K562 (cell line): Measurements from ENCODE around the gene JAKMIP1. TPM values are rescaled to one million over a fixed set of nuclear protein-coding genes. Genes with fewer than 3 reads are reported as not detected.
A peak's percentile ranks its signal among the peaks of the same experiment; 100 is the strongest.

ENCODE experiments used
- ATAC-seq: fragments of 200-7000 bp; cut with Tn5 transposase; 3 replicates; pipeline ENCODE4 v1.9.1; 2020; ENCODE audit warnings: moderate library complexity
- BruUV-seq: library from RNA; stranded (reverse); fragments of 400-500 nt; replicated peaks from 2 replicates; lab custom pipeline; 2021; lab: Mats Ljungman, UMichigan
- CTCF ChIA-PET: fragments of 300-600 bp; formaldehyde crosslinking; extraction: SDS; loops from one replicate; lab custom pipeline; 2021; ENCODE audit warnings: low intra/inter-chr PET ratio; lab: Yijun Ruan, JAX
- POLR2A ChIA-PET: fragments of 300-600, 350-650 bp; sonication (Branson Sonifier 250); formaldehyde crosslinking; extraction: SDS; loops from one replicate; lab custom pipeline; 2021; ENCODE audit warnings: antibody characterized with exemption, inconsistent platforms; lab: Yijun Ruan, JAX
- DNase-seq, 4 experiments: peaks; one replicate each; pipeline versions ENCODE4 v3.0.0 to v3.0.0-alpha.2; 2011 to 2018; ENCODE audit warnings: low spot score in 3 of 4, mixed read lengths in 3 of 4; ENCODE audit errors: extremely low read depth in 1 of 4
- FAIRE-seq: peaks from 2 replicates; lab custom pipeline; 2011; peaks lifted over from hg19 to GRCh38; lab: Jason Lieb, UNC
- H2AFZ ChIP-seq: 2 replicates; pipeline ENCODE4 v1.6.0; 2011; ENCODE audit warnings: low read depth, low read length, control low read depth, inconsistent platforms
- H3K27ac ChIP-seq: fragments of 200-600 bp; 3 replicates; pipeline ENCODE4 v1.8.0; 2011; ENCODE audit warnings: low read depth, mild to moderate bottlenecking, control low read depth, inconsistent platforms, low read length, moderate library complexity, mixed read lengths; ENCODE audit errors: extremely low read depth
- H3K27me3 ChIP-seq, 2 experiments: fragments of 300-600 bp in 1 of 2; 2 replicates in 1 of 2; 3 replicates in 1 of 2; pipeline versions ENCODE4 v1.6.0 to v1.8.0; 2011; ENCODE audit warnings: inconsistent platforms in 2 of 2, low read length in 2 of 2, mild to moderate bottlenecking in 1 of 2, mixed read lengths in 1 of 2, moderate library complexity in 1 of 2; ENCODE audit not compliant: control insufficient read depth in 2 of 2, insufficient read depth in 2 of 2
- H3K36me3 ChIP-seq: fragments of 300-600 bp; 3 replicates; pipeline ENCODE4 v1.8.0; 2011; ENCODE audit warnings: mild to moderate bottlenecking, low read length, inconsistent platforms; ENCODE audit not compliant: control insufficient read depth, insufficient read depth
- H3K4me1 ChIP-seq, 2 experiments: fragments of 200-600 bp in 1 of 2; replicated peaks in 1 of 2; 2 replicates in 1 of 2; 3 replicates in 1 of 2; pipeline versions ENCODE4 v1.5.1 to v1.8.0; 2011; ENCODE audit warnings: inconsistent platforms in 2 of 2, low read length in 2 of 2, mild to moderate bottlenecking in 1 of 2, mixed read lengths in 1 of 2, moderate library complexity in 1 of 2; ENCODE audit not compliant: control insufficient read depth in 2 of 2, insufficient read depth in 2 of 2
- H3K4me2 ChIP-seq: 2 replicates; pipeline ENCODE4 v1.6.1; 2011; ENCODE audit warnings: low read length, control low read depth, inconsistent platforms, mixed read lengths; ENCODE audit not compliant: insufficient read depth
- H3K4me3 ChIP-seq: fragments of 200-600 bp; sonication (generic), shearing (Covaris generic); 2 replicates; pipeline ENCODE4 v1.5.1; 2016; ENCODE audit warnings: control low read depth, inconsistent platforms
- H3K79me2 ChIP-seq: fragments of 200-600 bp; 3 replicates; pipeline ENCODE4 v1.8.0; 2011; ENCODE audit warnings: low read length, inconsistent platforms; ENCODE audit not compliant: control insufficient read depth, insufficient read depth
- H3K9ac ChIP-seq, 2 experiments: 2 replicates each; pipeline versions ENCODE4 v1.6.0 to v1.6.1; 2011; ENCODE audit warnings: low read depth in 2 of 2, low read length in 2 of 2, control low read depth in 1 of 2, inconsistent platforms in 1 of 2, mild to moderate bottlenecking in 1 of 2, mixed read lengths in 1 of 2; ENCODE audit not compliant: insufficient read depth in 1 of 2
- H3K9me1 ChIP-seq: one replicate; pipeline ENCODE4 v1.6.0; 2011; ENCODE audit warnings: inconsistent platforms, mild to moderate bottlenecking, low read length, moderate library complexity; ENCODE audit not compliant: control insufficient read depth, insufficient read depth
- H3K9me3 ChIP-seq: replicated peaks from 2 replicates; pipeline ENCODE4 v1.5.1; 2011; ENCODE audit warnings: low read depth, low read length, inconsistent platforms; ENCODE audit not compliant: control insufficient read depth, insufficient read depth
- H4K20me1 ChIP-seq: replicated peaks from 2 replicates; pipeline ENCODE4 v1.6.1; 2011; ENCODE audit warnings: low read length, inconsistent platforms, mixed read lengths; ENCODE audit not compliant: control insufficient read depth, insufficient read depth
- FOXK2 ChIP-seq, 2 experiments: fragments of 450-650 bp; IDR thresholded peaks in 1 of 2; conservative IDR thresholded peaks in 1 of 2; 2 replicates each; pipeline ENCODE4 v1.6.1; 2016; ENCODE audit warnings: low read depth in 2 of 2, mild to moderate bottlenecking in 1 of 2
- HNRNPK ChIP-seq: fragments of 200-400 bp; formaldehyde crosslinking; IDR thresholded peaks from one replicate; pipeline ENCODE4 v1.6.1; 2018; ENCODE audit warnings: mild to moderate bottlenecking, low read depth, low read length; ENCODE audit not compliant: poor library complexity, severe bottlenecking
- NRF1 ChIP-seq, 2 experiments: fragments of 450-650 bp; IDR thresholded peaks in 1 of 2; conservative IDR thresholded peaks in 1 of 2; 2 replicates each; pipeline ENCODE4 v1.6.1; 2014; ENCODE audit warnings: mild to moderate bottlenecking in 2 of 2
- TAL1 ChIP-seq: fragments of 450-650 bp; IDR thresholded peaks from 2 replicates; pipeline ENCODE4 v1.6.1; 2016; ENCODE audit warnings: mild to moderate bottlenecking
- WGBS: fragments of 100-300 bp; shearing (Covaris generic); methylation state at CpG from one replicate; pipeline ENCODE4 v1.1.6; 2016; ENCODE audit warnings: low coverage, mixed read lengths; ENCODE audit not compliant: insufficient coverage; ENCODE audit errors: missing lambda C conversion rate; 5-methylcytosine and 5-hydroxymethylcytosine counted together
- in situ Hi-C: fragments of 300-500 bp; cut with MboI; formaldehyde crosslinking; loops from 4 replicates; pipeline ENCODE4 v1.15.0; 2018; ENCODE audit warnings: inconsistent platforms, mixed read lengths
- intact Hi-C: fragments of 100-400 bp; cut with micrococcal nuclease; formaldehyde crosslinking; loops from 2 replicates; pipeline ENCODE4 v1.14.2; 2022
- polyA plus RNA-seq, 8 experiments: library from polyadenylated mRNA; depleted of rRNA in 4 of 8; stranded (reverse) in 5 of 8; unstranded in 3 of 8; fragments of >200 nt; fragmentation: Nextera tagmentation in 2 of 8; fragmentation: Illumina TruSeq in 1 of 8; extraction: Ambion mirVana in 2 of 8; extraction: Trizol in 1 of 8; gene quantifications; 2 replicates each; pipeline versions ENCODE4 v1.2.1 to v1.2.3, GENCODE V29; 2011 to 2014; ENCODE audit warnings: inconsistent platforms in 1 of 8, missing spikeins in 1 of 8
- total RNA-seq, 7 experiments: library from RNA; depleted of rRNA in 6 of 7; stranded (reverse); fragments of >200 nt in 6 of 7; fragmentation: Illumina TruSeq in 2 of 7; extraction: Trizol in 2 of 7; gene quantifications; 2 replicates each; pipeline versions ENCODE4 v1.2.1 to v1.2.3, GENCODE V29; 2011 to 2021; ENCODE audit warnings: low replicate concordance in 1 of 7
- TF ChIP-seq, protein P1 (sequence below): fragments of 200-800 bp; sonication (Bioruptor generic); IDR thresholded peaks from 2 replicates; pipeline ENCODE4 v1.6.1; 2016; ENCODE audit warnings: missing genetic modification characterization, missing compliant biosample characterization
- TF ChIP-seq, protein P2 (sequence below), 2 experiments: fragments of 450-650 bp; formaldehyde crosslinking in 1 of 2; IDR thresholded peaks; 2 replicates each; pipeline versions ENCODE4 v1.4.0 to v1.6.1; 2014 to 2020; ENCODE audit warnings: mild to moderate bottlenecking in 2 of 2, borderline replicate concordance in 1 of 2, low read depth in 1 of 2

JAKMIP1 gene
- total and polyA plus RNA-seq, 9 of the 15 experiments (the other 6 are each of a cell fraction or from before 2014, with no cell fraction given), result not detected

DNA sequence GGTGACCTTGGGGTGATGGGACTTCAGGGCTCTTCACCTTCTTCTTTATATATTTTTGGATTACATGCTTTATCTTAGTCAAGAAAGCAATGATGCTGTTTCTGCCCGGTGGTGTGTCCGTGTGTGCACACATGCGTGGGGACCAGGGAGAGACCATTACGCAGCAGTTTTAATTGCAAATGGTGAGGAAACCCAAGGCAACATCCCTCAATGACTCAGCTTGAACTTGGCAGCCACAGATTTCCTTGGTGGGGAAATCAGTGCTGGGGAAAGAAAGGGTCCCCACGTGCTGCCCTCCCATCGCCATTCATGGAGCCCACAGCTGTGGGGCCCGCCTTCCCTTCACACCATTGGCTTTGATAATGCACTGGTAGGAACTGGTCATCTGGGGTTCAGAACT lies 136.0 kb downstream of the JAKMIP1 start (continued):
- TF ChIP-seq, protein P1, sequence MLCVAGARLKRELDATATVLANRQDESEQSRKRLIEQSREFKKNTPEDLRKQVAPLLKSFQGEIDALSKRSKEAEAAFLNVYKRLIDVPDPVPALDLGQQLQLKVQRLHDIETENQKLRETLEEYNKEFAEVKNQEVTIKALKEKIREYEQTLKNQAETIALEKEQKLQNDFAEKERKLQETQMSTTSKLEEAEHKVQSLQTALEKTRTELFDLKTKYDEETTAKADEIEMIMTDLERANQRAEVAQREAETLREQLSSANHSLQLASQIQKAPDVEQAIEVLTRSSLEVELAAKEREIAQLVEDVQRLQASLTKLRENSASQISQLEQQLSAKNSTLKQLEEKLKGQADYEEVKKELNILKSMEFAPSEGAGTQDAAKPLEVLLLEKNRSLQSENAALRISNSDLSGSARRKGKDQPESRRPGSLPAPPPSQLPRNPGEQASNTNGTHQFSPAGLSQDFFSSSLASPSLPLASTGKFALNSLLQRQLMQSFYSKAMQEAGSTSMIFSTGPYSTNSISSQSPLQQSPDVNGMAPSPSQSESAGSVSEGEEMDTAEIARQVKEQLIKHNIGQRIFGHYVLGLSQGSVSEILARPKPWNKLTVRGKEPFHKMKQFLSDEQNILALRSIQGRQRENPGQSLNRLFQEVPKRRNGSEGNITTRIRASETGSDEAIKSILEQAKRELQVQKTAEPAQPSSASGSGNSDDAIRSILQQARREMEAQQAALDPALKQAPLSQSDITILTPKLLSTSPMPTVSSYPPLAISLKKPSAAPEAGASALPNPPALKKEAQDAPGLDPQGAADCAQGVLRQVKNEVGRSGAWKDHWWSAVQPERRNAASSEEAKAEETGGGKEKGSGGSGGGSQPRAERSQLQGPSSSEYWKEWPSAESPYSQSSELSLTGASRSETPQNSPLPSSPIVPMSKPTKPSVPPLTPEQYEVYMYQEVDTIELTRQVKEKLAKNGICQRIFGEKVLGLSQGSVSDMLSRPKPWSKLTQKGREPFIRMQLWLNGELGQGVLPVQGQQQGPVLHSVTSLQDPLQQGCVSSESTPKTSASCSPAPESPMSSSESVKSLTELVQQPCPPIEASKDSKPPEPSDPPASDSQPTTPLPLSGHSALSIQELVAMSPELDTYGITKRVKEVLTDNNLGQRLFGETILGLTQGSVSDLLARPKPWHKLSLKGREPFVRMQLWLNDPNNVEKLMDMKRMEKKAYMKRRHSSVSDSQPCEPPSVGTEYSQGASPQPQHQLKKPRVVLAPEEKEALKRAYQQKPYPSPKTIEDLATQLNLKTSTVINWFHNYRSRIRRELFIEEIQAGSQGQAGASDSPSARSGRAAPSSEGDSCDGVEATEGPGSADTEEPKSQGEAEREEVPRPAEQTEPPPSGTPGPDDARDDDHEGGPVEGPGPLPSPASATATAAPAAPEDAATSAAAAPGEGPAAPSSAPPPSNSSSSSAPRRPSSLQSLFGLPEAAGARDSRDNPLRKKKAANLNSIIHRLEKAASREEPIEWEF, result no peak
- TF ChIP-seq HNRNPK (no peak), NRF1 (conservative IDR thresholded peaks at IDR 0.05 in 1 of 2, IDR thresholded peaks at IDR 0.05 in 1 of 2) (peak in 1 of 2 experiments; percentile 42; a peak in 1 of 4 replicates), TAL1 (no peak), FOXK2 (conservative IDR thresholded peaks at IDR 0.05 in 1 of 2, IDR thresholded peaks at IDR 0.05 in 1 of 2; ENCODE audit: low read depth in 2 of 2) (no peak)

DNA sequence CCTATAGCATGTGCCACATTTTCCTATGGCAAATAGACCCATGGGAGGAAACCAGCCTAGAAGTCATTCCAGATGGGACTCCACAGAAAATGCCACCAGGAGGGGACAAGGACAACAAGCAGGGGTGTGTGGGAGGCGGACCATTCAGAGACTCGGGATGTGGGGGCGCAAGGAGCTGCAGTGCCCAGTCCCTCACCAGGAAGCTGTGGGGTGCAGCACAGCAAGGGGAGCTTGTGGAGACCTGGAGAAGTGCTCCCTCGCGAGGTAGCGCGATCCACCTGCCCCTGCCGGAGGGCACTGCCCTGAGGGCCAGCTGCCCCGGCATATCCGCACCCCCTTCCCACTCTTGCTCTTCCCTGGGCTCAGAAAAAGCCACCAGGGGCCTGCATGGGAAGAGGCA lies 136.7 kb downstream of the JAKMIP1 start:
- no peaks in the 10 kb centered on the region; the same call in 1 of the 2 replicates for H3K9me3 ChIP-seq
- CTCF ChIA-PET, result no interaction called here
- DNase-seq (no peak), FAIRE-seq (no peak), ATAC-seq (no peak)
- H3K4me2 ChIP-seq, result no peak overlapping the region
- no TSS peak for BruUV-seq
- no peak overlapping the region for H2AFZ ChIP-seq
- 2% methylated on average over 10 of the region's 10 CpGs for WGBS
- no peaks in the 10 kb centered on the region for H4K20me1 ChIP-seq
- no peaks in the 10 kb centered on the region for H3K4me1 ChIP-seq
- no peaks in the 10 kb centered on the region for H3K9me1 ChIP-seq
- in situ Hi-C loops (no loop called here), intact Hi-C loops (no loop called here)
- no peaks in the 10 kb centered on the region for H3K36me3 ChIP-seq
- no peak overlapping the region for H3K27ac ChIP-seq
- H3K4me3 ChIP-seq, result no peak overlapping the region
- POLR2A ChIA-PET, result no interaction called here
- no peaks in the 10 kb centered on the region for H3K79me2 ChIP-seq
- no peak overlapping the region for H3K9ac ChIP-seq
- peaks cover 0 to 13% of the 10 kb centered on the region in 2 experiments; a peak in 1 of 5 replicates for H3K27me3 ChIP-seq
- TF ChIP-seq, protein P2, sequence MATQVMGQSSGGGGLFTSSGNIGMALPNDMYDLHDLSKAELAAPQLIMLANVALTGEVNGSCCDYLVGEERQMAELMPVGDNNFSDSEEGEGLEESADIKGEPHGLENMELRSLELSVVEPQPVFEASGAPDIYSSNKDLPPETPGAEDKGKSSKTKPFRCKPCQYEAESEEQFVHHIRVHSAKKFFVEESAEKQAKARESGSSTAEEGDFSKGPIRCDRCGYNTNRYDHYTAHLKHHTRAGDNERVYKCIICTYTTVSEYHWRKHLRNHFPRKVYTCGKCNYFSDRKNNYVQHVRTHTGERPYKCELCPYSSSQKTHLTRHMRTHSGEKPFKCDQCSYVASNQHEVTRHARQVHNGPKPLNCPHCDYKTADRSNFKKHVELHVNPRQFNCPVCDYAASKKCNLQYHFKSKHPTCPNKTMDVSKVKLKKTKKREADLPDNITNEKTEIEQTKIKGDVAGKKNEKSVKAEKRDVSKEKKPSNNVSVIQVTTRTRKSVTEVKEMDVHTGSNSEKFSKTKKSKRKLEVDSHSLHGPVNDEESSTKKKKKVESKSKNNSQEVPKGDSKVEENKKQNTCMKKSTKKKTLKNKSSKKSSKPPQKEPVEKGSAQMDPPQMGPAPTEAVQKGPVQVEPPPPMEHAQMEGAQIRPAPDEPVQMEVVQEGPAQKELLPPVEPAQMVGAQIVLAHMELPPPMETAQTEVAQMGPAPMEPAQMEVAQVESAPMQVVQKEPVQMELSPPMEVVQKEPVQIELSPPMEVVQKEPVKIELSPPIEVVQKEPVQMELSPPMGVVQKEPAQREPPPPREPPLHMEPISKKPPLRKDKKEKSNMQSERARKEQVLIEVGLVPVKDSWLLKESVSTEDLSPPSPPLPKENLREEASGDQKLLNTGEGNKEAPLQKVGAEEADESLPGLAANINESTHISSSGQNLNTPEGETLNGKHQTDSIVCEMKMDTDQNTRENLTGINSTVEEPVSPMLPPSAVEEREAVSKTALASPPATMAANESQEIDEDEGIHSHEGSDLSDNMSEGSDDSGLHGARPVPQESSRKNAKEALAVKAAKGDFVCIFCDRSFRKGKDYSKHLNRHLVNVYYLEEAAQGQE (IDR thresholded peaks at IDR 0.05; ENCODE audit: borderline replicate concordance), result no peak
- TF ChIP-seq, protein P2 (CRISPR knock-in tag; IDR thresholded peaks at IDR 0.05; ENCODE audit: low read depth), result no peak
